ENCODE measurements around the gene KRT79.
"Not testable (repeated sequence)": the region's sequence is repeated elsewhere in the genome, so short reads cannot be mapped to it uniquely, and the experiment has no call there.

KRT79 gene

DNA sequence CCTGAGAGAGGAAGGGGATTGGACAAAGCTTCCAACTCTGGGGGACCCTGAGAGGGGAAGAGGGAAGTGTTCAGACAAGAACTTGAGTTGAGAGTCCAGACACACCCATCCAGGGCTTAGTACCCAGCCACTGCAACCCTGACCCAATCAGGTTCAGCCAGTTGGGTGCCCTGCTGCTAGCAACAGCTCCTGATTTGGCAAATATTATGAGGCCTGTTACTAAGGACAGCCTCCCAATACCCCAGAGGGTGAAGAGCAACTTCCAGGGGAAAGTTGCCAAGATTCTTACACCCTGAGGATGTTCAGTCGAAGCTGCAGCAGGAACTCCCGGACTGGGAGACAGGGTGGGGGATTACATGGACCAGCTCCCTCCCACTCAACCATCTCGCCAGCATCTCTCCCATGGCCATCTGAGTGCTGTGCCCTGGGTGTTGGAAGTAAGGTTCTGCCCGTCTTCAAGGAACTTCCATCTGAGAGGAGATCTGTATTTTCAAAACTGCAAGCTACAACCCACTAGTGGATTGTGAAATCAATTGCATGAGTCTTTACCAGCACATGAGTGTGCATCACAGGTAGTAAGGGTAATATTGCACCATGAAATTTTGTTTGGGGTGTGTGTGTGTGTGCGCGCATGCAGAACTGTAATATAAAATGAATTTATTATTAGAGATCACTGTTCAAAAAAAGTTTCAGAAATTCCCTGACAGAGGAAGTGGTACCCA lies 26.2 kb upstream of the KRT79 start:
- DNase-seq (ENCODE audit: low read depth): peak; percentile 56
- no peak overlapping the region for H3K4me3 ChIP-seq (ENCODE audit: control insufficient read depth, low read depth, low read length)
- TF ChIP-seq, protein P1, sequence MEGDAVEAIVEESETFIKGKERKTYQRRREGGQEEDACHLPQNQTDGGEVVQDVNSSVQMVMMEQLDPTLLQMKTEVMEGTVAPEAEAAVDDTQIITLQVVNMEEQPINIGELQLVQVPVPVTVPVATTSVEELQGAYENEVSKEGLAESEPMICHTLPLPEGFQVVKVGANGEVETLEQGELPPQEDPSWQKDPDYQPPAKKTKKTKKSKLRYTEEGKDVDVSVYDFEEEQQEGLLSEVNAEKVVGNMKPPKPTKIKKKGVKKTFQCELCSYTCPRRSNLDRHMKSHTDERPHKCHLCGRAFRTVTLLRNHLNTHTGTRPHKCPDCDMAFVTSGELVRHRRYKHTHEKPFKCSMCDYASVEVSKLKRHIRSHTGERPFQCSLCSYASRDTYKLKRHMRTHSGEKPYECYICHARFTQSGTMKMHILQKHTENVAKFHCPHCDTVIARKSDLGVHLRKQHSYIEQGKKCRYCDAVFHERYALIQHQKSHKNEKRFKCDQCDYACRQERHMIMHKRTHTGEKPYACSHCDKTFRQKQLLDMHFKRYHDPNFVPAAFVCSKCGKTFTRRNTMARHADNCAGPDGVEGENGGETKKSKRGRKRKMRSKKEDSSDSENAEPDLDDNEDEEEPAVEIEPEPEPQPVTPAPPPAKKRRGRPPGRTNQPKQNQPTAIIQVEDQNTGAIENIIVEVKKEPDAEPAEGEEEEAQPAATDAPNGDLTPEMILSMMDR (conservative IDR thresholded peaks at IDR 0.05; ENCODE audit: control insufficient read depth, insufficient read depth, low read depth, low read length): no peak

DNA sequence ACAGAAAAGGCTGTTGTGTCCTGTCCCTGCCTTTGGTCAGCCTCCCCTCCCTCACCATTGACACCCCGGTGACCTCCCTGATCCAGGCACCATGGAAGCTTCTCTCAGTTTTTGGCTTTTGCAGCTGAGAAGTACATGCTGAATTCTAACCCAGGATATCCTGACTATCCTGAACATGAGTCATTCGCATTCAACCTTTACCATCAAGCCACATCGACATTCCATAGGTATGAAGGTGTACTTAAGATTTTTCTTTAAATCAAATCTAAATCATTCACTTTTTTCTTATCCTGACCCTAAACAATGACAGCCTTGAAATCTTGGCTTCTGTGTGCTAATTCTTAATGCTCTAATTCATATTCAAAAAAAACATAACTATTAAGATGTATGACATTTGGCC lies 23.4 kb upstream of the KRT79 start:
- no peak overlapping the region for H3K4me3 ChIP-seq (ENCODE audit: control insufficient read depth, low read depth, low read length)
- no peak for DNase-seq (ENCODE audit: low read depth)
- TF ChIP-seq, protein P1 (conservative IDR thresholded peaks at IDR 0.05; ENCODE audit: control insufficient read depth, insufficient read depth, low read depth, low read length): no peak

DNA sequence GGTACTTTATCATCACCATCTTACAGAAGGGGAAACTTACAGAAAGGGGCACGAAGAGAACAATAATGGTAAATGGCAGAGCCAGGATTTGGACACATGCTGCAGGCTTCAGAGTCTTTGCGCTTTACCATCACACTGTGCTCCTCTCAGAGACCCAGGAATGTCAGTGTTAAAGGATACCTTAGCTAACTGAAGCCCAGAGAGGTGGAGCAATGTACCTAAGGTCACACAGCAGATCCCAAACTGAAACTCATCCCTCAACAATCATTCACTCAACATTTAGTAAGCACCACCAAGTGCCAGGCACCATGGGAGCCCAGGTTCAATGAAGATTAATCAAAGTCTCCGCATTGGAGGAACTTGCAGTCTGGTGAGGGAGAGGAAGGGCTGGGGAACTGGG lies 22.7 kb upstream of the KRT79 start:
- TF ChIP-seq, protein P1 (conservative IDR thresholded peaks at IDR 0.05; ENCODE audit: control insufficient read depth, insufficient read depth, low read depth, low read length): no peak
- H3K4me3 ChIP-seq (ENCODE audit: control insufficient read depth, low read depth, low read length): no peak overlapping the region
- no peak for DNase-seq (ENCODE audit: low read depth)

DNA sequence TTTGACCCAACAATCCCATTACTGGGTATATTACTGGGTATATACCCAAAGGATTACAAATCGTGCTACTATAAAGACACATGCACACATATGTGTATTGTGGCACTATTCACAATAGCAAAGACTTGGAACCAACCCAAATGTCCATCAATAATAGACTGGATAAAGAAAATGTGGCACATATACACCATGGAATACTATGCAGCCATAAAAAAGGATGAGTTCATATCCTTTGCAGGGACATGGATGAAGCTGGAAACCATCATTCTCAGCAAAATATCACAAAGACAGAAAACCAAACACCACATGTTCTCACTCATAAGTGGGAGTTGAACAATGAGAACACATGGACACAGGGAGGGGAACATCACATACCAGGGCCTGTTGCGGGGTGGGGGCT lies 22.0 kb upstream of the KRT79 start:
- DNase-seq (ENCODE audit: low read depth); H3K4me3 ChIP-seq (ENCODE audit: control insufficient read depth, low read depth, low read length): not testable (repeated sequence)

- TF ChIP-seq, protein P1 (conservative IDR thresholded peaks at IDR 0.05; ENCODE audit: control insufficient read depth, insufficient read depth, low read depth, low read length): no peak
- DNase-seq (ENCODE audit: low read depth): no peak
- no peak overlapping the region for H3K4me3 ChIP-seq (ENCODE audit: control insufficient read depth, low read depth, low read length)
Observed at GRCh38 chr12:52851787-52852186, 17.7 kb upstream of the KRT79 start.

DNA sequence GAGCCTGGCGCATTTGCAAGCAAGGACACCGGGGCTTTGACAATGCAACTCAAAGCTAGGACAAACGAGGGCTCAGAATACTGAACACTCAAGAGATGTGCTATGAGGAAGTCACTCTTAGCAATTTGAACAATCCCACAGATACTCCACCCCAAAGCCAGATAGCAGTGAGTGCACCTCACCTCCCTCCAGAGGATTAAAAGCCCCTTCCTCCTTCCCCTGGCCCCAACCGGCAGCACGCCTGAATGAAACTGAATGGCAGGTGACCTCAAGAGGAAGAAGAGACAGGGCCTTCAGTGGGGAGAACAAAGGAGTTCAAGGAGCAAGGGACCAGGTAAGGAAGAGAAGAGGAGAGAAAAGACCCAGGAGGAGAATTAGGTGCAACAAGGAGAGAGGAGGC lies 16.6 kb upstream of the KRT79 start:
- H3K4me3 ChIP-seq (ENCODE audit: control insufficient read depth, low read depth, low read length): no peak overlapping the region
- DNase-seq (ENCODE audit: low read depth): no peak
- TF ChIP-seq, protein P1 (conservative IDR thresholded peaks at IDR 0.05; ENCODE audit: control insufficient read depth, insufficient read depth, low read depth, low read length): no peak

DNA sequence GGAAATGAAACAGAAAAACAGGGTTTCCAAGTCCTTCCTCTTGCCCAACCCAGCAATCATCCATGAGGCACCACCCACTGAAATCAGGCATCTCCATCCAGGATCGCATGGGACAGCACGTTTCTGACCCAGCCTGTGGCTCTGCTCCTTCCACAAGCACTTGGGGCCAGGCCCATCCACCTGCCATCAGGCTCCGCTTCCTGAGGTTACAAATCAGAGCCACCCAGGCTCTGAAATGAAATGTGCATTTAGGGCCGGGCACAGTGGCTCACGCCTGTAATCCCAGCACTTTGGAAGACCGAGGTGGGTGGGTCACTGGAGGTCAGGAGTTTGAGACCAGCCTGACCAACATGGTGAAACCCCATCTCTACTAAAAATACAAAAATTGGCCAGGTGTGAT lies 15.4 kb upstream of the KRT79 start:
- H3K4me3 ChIP-seq (ENCODE audit: control insufficient read depth, low read depth, low read length): no peak overlapping the region
- TF ChIP-seq, protein P1 (conservative IDR thresholded peaks at IDR 0.05; ENCODE audit: control insufficient read depth, insufficient read depth, low read depth, low read length): no peak
- DNase-seq (ENCODE audit: low read depth): no peak
